ENCODE results near the gene RBM28. TPM values are rescaled to one million over a fixed set of nuclear protein-coding genes. Genes with fewer than 3 reads are reported as not detected.

RBM28 gene
- total and polyA plus RNA-seq, 7 experiments from 2014 or later = 9.0 to 51.0 (median 32.6) TPM

GRCh38 chr7:128383776-128384175 is 40.1 kb upstream of the RBM28 start:
- ATAC-seq = no peak
- no peak overlapping the region for H3K4me3 ChIP-seq (ENCODE audit: low read length)
- Mint-ChIP-seq H3K4me1 (peaks cover 0 to 6% (median 1%) of the 10 kb centered on the region in 7 donors), H3K36me3 (no peaks in the 10 kb centered on the region), H3K27me3 (peaks cover 0 to 5% (median 0%) of the 10 kb centered on the region in 5 donors), H3K4me3 (no peak overlapping the region), H3K27ac (no peak overlapping the region), H3K9me3 (no peaks in the 10 kb centered on the region)
- H3K4me1 ChIP-seq (ENCODE audit: control insufficient read depth in 2 of 2, insufficient read depth in 2 of 2, low read length in 2 of 2) = no peaks in the 10 kb centered on the region
- no peaks in the 10 kb centered on the region for H3K27me3 ChIP-seq (ENCODE audit: control insufficient read depth in 2 of 2, insufficient read depth in 2 of 2, low read length in 2 of 2)
- no peak for DNase-seq
- H3K9me3 ChIP-seq (ENCODE audit: control insufficient read depth in 2 of 3, low read length in 3 of 3) = no peaks in the 10 kb centered on the region
- ChIA-PET POLR2A (no interaction called here), CTCF (interaction anchor here (0.6 to 1.3 kb wide), 2 partner anchors 37 to 303 kb away, joined by 3 to 7 read pairs; no protein-coding TSS in a partner anchor)
- H3K36me3 ChIP-seq (ENCODE audit: control insufficient read depth in 2 of 3, insufficient read depth in 3 of 3, low read length in 3 of 3) = no peaks in the 10 kb centered on the region
- no peak overlapping the region for H3K27ac ChIP-seq (ENCODE audit: low read depth, low read length)
- intact Hi-C loops (cut with micrococcal nuclease) = no loop called here

- ChIA-PET CTCF (interaction anchor here (0.6 to 1.3 kb wide), 4 partner anchors 9 to 313 kb away, joined by 3 to 4 read pairs (median 4); no protein-coding TSS in a partner anchor), POLR2A (no interaction called here)
- no peaks in the 10 kb centered on the region for H3K9me3 Mint-ChIP-seq
- intact Hi-C loops (cut with micrococcal nuclease) = no loop called here
- H3K27ac Mint-ChIP-seq = no peak overlapping the region
- Histone ChIP-seq H3K9me3 (ENCODE audit: control insufficient read depth in 2 of 3, low read length in 3 of 3) (no peaks in the 10 kb centered on the region), H3K27ac (ENCODE audit: low read depth, low read length) (no peak overlapping the region), H3K27me3 (ENCODE audit: control insufficient read depth in 2 of 2, insufficient read depth in 2 of 2, low read length in 2 of 2) (no peaks in the 10 kb centered on the region), H3K4me1 (ENCODE audit: control insufficient read depth in 2 of 2, insufficient read depth in 2 of 2, low read length in 2 of 2) (no peaks in the 10 kb centered on the region), H3K36me3 (ENCODE audit: control insufficient read depth in 2 of 3, insufficient read depth in 3 of 3, low read length in 3 of 3) (no peaks in the 10 kb centered on the region), H3K4me3 (ENCODE audit: low read length) (no peak overlapping the region)
- peaks cover 0 to 10% (median 0%) of the 10 kb centered on the region in 5 donors for H3K27me3 Mint-ChIP-seq
- H3K36me3 Mint-ChIP-seq = no peaks in the 10 kb centered on the region
- DNase-seq (peak in 1 of 9 donors; percentile 46), ATAC-seq (peak; percentile 40)
- H3K4me1 Mint-ChIP-seq = peaks cover 0 to 3% (median 0%) of the 10 kb centered on the region in 7 donors
- no peak overlapping the region for H3K4me3 Mint-ChIP-seq
Observed at GRCh38 chr7:128381161-128381821, 37.6 kb upstream of the RBM28 start.

- ATAC-seq (no peak), DNase-seq (no peak)
- ChIA-PET CTCF (interaction anchor here (0.9 to 1.3 kb wide), 2 partner anchors 46 to 314 kb away, joined by 3 to 4 read pairs; no protein-coding TSS in a partner anchor), POLR2A (no interaction called here)
- Mint-ChIP-seq H3K36me3 (no peaks in the 10 kb centered on the region), H3K27ac (no peak overlapping the region), H3K4me1 (peaks cover 0 to 3% (median 0%) of the 10 kb centered on the region in 7 donors), H3K9me3 (no peaks in the 10 kb centered on the region), H3K4me3 (no peak overlapping the region), H3K27me3 (peaks cover 0 to 11% (median 0%) of the 10 kb centered on the region in 5 donors)
- no peaks in the 10 kb centered on the region for H3K4me1 ChIP-seq (ENCODE audit: control insufficient read depth in 2 of 2, insufficient read depth in 2 of 2, low read length in 2 of 2)
- no peaks in the 10 kb centered on the region for H3K27me3 ChIP-seq (ENCODE audit: control insufficient read depth in 2 of 2, insufficient read depth in 2 of 2, low read length in 2 of 2)
- intact Hi-C loops (cut with micrococcal nuclease) = no loop called here
- H3K27ac ChIP-seq (ENCODE audit: low read depth, low read length) = no peak overlapping the region
- no peaks in the 10 kb centered on the region for H3K9me3 ChIP-seq (ENCODE audit: control insufficient read depth in 2 of 3, low read length in 3 of 3)
- H3K4me3 ChIP-seq (ENCODE audit: low read length) = no peak overlapping the region
- no peaks in the 10 kb centered on the region for H3K36me3 ChIP-seq (ENCODE audit: control insufficient read depth in 2 of 3, insufficient read depth in 3 of 3, low read length in 3 of 3)
Observed at GRCh38 chr7:128380483-128381106, 36.9 kb upstream of the RBM28 start.

- Histone ChIP-seq H3K27me3 (ENCODE audit: control insufficient read depth in 2 of 2, insufficient read depth in 2 of 2, low read length in 2 of 2) (no peaks in the 10 kb centered on the region), H3K4me1 (ENCODE audit: control insufficient read depth in 2 of 2, insufficient read depth in 2 of 2, low read length in 2 of 2) (no peaks in the 10 kb centered on the region), H3K4me3 (ENCODE audit: low read length) (no peak overlapping the region), H3K36me3 (ENCODE audit: control insufficient read depth in 2 of 3, insufficient read depth in 3 of 3, low read length in 3 of 3) (no peaks in the 10 kb centered on the region), H3K27ac (ENCODE audit: low read depth, low read length) (no peak overlapping the region), H3K9me3 (ENCODE audit: control insufficient read depth in 2 of 3, low read length in 3 of 3) (no peaks in the 10 kb centered on the region)
- Mint-ChIP-seq H3K27me3 (peaks cover 0 to 11% (median 0%) of the 10 kb centered on the region in 5 donors), H3K36me3 (no peaks in the 10 kb centered on the region), H3K4me3 (no peak overlapping the region), H3K27ac (no peak overlapping the region), H3K4me1 (peaks cover 0 to 3% (median 0%) of the 10 kb centered on the region in 7 donors), H3K9me3 (no peaks in the 10 kb centered on the region)
- intact Hi-C loops (cut with micrococcal nuclease) = no loop called here
- no peak for ATAC-seq
- DNase-seq = no peak
- POLR2A ChIA-PET = no interaction called here
- CTCF ChIA-PET = interaction anchor here (0.7 kb wide), 1 partner anchor 843 kb away, joined by 4 read pairs; no protein-coding TSS in a partner anchor
Observed at GRCh38 chr7:128379900-128380479, 36.3 kb upstream of the RBM28 start.

- Mint-ChIP-seq H3K4me1 (peaks cover 0 to 3% (median 0%) of the 10 kb centered on the region in 7 donors), H3K9me3 (peaks cover 0 to 3% (median 0%) of the 10 kb centered on the region in 11 donors), H3K27ac (no peak overlapping the region), H3K27me3 (peaks cover 0 to 15% (median 0%) of the 10 kb centered on the region in 5 donors), H3K4me3 (no peak overlapping the region), H3K36me3 (no peaks in the 10 kb centered on the region)
- Histone ChIP-seq H3K9me3 (ENCODE audit: control insufficient read depth in 2 of 3, low read length in 3 of 3) (no peaks in the 10 kb centered on the region), H3K27me3 (ENCODE audit: control insufficient read depth in 2 of 2, insufficient read depth in 2 of 2, low read length in 2 of 2) (no peaks in the 10 kb centered on the region), H3K27ac (ENCODE audit: low read depth, low read length) (no peak overlapping the region), H3K36me3 (ENCODE audit: control insufficient read depth in 2 of 3, insufficient read depth in 3 of 3, low read length in 3 of 3) (no peaks in the 10 kb centered on the region), H3K4me1 (ENCODE audit: control insufficient read depth in 2 of 2, insufficient read depth in 2 of 2, low read length in 2 of 2) (no peaks in the 10 kb centered on the region), H3K4me3 (ENCODE audit: low read length) (no peak overlapping the region)
- ATAC-seq = no peak
- CTCF ChIA-PET = interaction anchor here (1.7 kb wide), 1 partner anchor 9 kb away, joined by 6 read pairs; no protein-coding TSS in a partner anchor
- no peak for DNase-seq
- intact Hi-C loops (cut with micrococcal nuclease) = no loop called here
- POLR2A ChIA-PET = no interaction called here
Observed at GRCh38 chr7:128378637-128379036, 34.9 kb upstream of the RBM28 start.

- H3K36me3 ChIP-seq (ENCODE audit: control insufficient read depth in 2 of 3, insufficient read depth in 3 of 3, low read length in 3 of 3) = no peaks in the 10 kb centered on the region
- DNase-seq = no peak
- ChIA-PET POLR2A (no interaction called here), CTCF (interaction anchor here (2.1 kb wide), 1 partner anchor 11 kb away, joined by 5 read pairs; no protein-coding TSS in a partner anchor)
- no peaks in the 10 kb centered on the region for H3K4me1 ChIP-seq (ENCODE audit: control insufficient read depth in 2 of 2, insufficient read depth in 2 of 2, low read length in 2 of 2)
- peaks cover 0 to 23% (median 4%) of the 10 kb centered on the region in 5 donors for H3K27me3 Mint-ChIP-seq
- H3K9me3 ChIP-seq (ENCODE audit: control insufficient read depth in 2 of 3, low read length in 3 of 3) = no peaks in the 10 kb centered on the region
- H3K27me3 ChIP-seq (ENCODE audit: control insufficient read depth in 2 of 2, insufficient read depth in 2 of 2, low read length in 2 of 2) = no peaks in the 10 kb centered on the region
- H3K27ac Mint-ChIP-seq = no peak overlapping the region
- intact Hi-C loops (cut with micrococcal nuclease) = no loop called here
- no peaks in the 10 kb centered on the region for H3K36me3 Mint-ChIP-seq
- no peak for ATAC-seq
- H3K27ac ChIP-seq (ENCODE audit: low read depth, low read length) = no peak overlapping the region
- H3K9me3 Mint-ChIP-seq = peaks cover 0 to 3% (median 0%) of the 10 kb centered on the region in 11 donors
- no peak overlapping the region for H3K4me3 Mint-ChIP-seq
- no peak overlapping the region for H3K4me3 ChIP-seq (ENCODE audit: low read length)
- peaks cover 0 to 1% (median 0%) of the 10 kb centered on the region in 7 donors for H3K4me1 Mint-ChIP-seq
Observed at GRCh38 chr7:128376077-128376476, 32.4 kb upstream of the RBM28 start.
